ENCODE measurements around the gene MST1.
"Not testable (repeated sequence)": the region's sequence is repeated elsewhere in the genome, so short reads cannot be mapped to it uniquely, and the experiment has no call there.

MST1 gene

GRCh38 chr3:49700453-49701128, 11.3 kb upstream of the MST1 start:
- no peak for DNase-seq

- DNase-seq = no peak
These were observed 10.7 kb upstream of the MST1 start for GRCh38 chr3:49700014-49700413.

DNA sequence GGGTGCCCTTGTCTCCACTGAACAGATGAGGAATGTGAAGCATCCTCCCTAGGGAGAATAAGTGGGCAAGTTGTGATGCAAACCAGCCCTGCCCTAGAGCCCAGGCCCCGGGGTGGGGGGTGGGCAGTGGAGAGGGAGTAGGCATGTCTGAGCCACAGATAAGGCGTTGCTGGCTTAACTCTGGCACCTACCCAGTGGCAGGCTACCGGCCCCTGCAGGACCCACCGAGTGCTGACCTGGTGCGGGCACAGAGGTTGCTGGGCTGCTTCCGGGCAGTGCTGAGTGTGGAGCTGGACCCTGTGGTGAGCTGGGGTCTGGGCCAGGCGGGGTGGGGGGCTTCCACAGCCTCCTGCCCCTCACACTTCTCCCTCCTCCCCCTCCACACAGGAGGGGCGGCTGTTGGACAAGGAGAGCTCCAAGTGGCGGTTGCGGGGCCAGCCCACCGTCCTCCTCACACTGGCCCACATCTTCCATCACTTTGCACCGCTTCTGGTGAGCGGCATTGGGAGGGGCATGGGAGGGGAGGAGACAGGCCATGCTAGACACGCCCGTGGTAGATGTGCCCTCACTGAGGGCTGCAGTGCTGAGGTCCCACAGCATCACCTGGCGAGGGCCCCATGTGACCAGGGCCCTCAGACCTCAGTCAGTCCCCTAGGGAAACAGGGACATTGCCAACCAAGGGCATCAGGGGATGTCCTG, 10.2 kb upstream of the MST1 start:
- DNase-seq = no peak

DNA sequence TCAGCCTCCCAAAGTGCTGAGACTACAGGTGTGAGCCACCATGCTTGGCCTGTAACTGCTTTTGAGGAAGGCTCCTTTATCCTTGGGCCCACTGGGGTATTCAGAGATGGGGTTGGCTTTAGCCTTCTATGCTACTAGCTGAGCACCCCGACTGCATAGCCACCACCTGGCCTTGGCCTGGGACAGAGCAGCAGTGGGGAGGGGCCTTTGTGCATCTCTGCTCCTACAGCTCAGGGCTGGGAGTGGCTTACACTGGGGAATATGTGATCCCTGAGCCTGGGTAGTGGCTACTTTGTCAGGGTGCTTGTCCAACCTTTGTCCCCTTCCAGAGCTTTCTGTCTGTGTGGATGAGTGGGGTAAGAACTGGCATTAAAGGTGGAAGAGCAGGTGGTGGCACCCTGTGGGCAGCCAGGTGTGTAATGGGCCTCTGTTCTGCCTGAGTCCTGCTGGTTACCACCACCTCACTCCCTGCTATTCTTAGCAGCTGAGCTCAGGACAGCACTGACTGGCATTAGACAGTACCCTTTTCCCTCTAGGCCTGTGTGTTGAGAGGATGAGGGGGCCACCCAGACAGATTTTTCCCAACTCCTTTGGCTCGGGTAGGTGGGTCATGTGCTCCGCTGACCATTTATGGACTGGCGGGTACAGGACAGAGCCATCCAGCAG, 6.2 kb upstream of the MST1 start:
- not testable (repeated sequence) for DNase-seq

- not testable (repeated sequence) for DNase-seq
These were observed 5.3 kb upstream of the MST1 start for GRCh38 chr3:49694409-49695070.

- DNase-seq = not testable (repeated sequence)
These were observed 2.2 kb upstream of the MST1 start for GRCh38 chr3:49691481-49691880.

DNA sequence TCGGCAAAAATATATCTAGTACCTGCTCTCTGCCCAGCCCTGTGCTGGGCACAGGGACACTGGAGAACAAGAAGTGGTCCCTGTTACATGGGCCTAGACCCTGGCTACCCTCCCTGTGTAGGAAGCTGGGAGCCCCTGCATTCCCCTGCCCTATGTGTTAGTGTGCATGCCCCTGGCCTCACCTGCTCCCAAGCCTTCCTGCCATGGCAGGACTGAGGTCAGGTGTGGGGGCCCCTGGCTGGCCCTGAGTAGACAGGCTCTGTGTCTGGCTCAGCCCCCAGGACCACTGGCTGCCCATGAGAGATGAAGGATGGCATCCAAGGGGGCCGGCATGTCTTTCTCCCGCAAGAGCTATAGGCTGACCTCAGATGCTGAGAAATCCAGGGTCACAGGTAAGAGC, 1.6 kb upstream of the MST1 start:
- DNase-seq = not testable (repeated sequence)

- DNase-seq = not testable (repeated sequence)
These were observed 792 bp upstream of the MST1 start for GRCh38 chr3:49689908-49690624.

DNA sequence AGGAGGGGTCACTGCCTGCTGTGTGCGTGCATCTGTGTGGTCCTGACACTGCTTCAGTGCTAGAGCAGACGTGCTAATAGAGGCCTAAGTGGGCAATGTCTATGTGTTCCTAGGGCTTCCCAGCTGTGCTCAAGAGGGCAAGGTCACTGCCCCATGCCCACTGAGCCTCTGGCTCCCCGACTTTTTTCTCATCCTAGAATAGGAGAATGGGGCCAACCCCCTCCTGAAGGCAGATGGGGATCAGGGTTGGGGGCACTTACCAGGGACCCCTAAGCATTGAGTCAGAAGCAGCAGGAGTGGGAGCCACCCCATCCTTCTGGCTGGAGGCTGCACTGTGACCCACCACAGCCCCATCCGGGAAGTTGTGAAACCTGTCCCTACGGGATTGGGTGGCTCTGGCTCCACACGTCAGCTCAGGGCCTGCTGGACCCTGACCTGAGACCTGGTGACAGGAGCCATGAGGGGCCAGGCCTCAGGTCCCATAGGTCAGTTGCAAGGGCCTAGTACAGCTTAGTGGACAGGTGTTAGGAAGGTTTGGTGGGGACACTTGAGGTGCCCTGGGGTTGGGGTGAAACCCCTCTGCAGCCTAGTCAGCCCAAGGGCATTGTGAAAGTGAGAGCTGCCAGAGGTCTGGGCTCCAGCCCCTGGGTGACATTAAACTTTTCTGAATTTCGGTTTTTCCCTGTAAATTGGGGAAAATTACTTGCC, 782 bp downstream of the MST1 start:
- not testable (repeated sequence) for DNase-seq

DNA sequence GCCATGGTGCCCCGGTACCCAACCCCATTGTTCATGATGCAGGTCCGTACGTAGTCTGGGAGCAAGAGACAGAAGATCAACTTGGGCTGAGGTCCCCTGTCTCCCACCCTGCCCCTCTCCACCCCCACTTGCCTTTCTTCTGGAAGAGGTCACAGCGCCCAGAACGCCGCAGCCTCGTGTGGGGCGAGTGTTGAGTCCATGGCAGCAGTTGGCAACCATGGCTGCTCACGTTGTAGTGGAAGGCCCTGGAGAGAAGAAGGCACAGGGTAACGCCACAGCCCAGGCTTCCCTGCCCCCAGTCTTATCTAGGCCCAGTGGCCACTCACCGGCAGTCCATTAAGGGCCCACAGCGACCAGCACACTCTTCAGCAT, 1.9 kb downstream of the MST1 start:
- not testable (repeated sequence) for DNase-seq

DNA sequence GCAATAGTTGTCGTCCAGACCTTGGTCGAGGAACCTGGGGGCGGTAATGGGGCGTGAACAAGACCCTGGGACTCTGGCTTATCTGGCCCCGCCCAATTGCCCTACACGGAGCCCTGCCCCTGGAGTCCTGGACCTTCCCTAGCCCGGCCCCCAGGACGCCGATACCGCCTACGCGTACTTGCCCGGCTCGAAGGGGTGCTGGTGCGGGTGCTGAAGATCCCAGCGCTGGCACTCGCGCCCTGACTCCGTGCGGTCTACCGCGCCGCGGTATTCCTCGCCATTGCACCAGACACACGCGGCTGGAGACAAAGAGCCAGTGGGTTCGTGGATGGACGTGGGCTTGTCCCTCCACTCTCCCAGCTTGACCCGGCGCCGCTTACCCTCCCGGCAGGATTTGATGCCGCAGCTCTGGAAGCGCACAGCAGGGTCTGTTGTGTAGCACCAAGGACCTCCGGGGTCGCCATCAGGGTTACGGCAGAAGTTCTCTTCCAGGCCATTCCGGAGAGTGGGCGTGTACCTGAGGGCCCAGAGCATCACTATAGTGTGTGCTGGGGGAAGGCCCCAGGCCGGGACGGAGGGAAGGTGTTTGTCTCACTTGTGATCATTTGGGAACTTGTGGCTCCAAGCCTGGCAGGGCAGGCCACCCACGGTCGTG, 2.4 kb downstream of the MST1 start:
- peak; percentile 57 for DNase-seq

DNA sequence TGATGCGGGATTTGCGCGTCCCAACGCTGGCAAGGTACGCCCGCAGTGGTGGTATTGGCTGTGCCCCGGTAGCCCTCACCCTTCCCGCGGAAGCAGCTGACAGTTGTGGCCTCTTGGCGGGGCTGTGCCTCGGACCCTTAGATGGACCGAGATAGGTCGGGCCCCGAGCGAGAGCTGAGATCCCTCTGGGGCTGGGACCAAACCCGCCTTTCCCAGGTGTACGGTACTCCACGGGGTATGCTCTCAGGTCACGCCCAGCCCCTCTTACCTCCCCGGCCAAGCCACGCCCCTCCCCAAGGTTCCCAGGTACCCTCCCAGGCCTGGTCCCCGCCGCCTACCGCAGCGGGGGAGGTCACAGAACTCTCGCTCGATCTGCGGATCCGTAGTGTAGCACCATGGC, 2.9 kb downstream of the MST1 start:
- DNase-seq = peak; percentile 19

- DNase-seq = not testable (repeated sequence)
These were observed 3.4 kb downstream of the MST1 start for GRCh38 chr3:49685846-49686245.

GRCh38 chr3:49685103-49685502, 4.2 kb downstream of the MST1 start:
- not testable (repeated sequence) for DNase-seq

DNA sequence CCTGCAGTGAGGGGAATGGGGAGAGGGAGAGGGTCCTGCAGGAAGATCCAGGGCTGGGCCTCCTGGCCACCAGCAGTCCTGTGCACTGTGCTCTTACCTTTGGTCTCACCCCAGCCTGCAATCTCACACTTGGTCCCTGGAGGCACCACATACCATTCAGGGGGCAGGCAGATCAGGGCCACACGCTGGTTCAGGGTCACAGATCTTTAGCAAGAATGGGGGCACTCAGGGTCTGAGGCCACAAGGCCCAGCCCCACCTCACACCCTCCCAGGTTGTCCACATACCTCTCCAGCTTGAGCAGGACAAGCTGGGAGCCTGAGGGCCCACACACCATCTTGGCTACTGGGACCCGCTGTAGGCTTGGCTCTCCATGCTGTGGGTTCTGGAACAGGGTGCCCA, 4.8 kb downstream of the MST1 start:
- not testable (repeated sequence) for DNase-seq

GRCh38 chr3:49683162-49683561, 6.1 kb downstream of the MST1 start:
- no peak for DNase-seq

DNA sequence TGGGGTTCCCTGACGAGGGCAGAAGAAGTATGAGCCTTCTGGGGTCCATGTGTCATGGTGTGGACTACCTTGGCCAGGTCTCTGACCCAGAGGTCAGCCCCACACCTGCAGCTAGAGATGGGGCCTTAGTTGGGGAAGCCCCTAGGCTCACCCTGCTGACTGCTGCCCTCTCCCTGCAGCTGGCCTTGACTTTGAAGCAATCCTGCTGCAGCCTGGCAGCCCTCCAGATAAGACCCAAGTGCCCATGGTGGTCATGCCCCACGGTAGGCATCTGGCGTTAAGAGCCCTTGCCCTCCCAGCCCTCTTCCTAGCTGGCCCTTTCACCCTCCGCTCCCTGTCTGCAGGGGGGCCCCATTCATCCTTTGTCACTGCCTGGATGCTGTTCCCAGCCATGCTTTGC, 7.7 kb downstream of the MST1 start:
- no peak for DNase-seq

DNA sequence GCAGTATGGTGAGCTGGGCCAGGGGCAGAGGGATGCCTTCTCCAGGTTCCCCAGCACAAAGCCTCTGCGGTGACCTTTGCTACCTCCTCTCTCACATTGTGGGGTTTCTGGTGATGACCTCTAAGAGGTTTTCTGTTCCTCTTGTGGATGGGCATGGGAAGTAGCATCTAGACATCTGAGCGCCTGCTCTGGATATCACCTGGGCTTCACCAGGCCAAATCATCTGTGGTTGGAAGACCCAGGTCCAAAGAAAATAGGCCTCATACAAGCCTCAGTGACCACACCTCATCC, 8.1 kb downstream of the MST1 start:
- DNase-seq = no peak

GRCh38 chr3:49680493-49681231, 8.6 kb downstream of the MST1 start:
- DNase-seq = no peak

DNA sequence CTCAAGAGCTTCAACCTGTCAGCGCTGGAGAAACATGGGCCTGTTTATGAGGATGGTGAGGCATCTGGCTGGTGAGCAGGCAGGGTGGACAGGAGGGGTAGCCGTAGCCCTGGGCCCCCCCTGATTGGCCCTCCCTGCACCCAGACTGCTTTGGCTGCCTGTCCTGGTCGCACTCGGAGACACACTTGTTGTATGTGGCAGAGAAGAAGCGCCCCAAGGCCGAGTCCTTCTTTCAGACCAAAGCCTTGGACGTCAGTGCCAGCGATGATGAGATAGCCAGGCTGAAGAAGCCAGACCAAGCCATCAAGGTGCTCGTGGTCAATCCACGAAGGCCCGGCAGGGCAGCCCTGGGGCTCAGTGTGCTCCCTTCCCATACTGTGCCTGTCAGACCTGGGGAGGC, 13.4 kb downstream of the MST1 start:
- no peak for DNase-seq

GRCh38 chr3:49674497-49674983, 14.7 kb downstream of the MST1 start:
- no peak for DNase-seq

All from activated CD4-positive, alpha-beta T cell treated with anti-CD3 and anti-CD28 coated beads, Interleukin-10, Interleukin-2, amounts not matched to agents 100 ng/mL and 50 ng/mL, durations not matched to agents 16 hours and 8 hours (primary cell).